Hepatocyte (in vitro differentiated cells): Measurements from ENCODE around the gene SNTB2.

Source experiments
- EZH2 ChIP-seq: fragments of 200-600 bp; sonication (generic); IDR thresholded peaks from 2 replicates; pipeline ENCODE4 v1.6.1; 2016; ENCODE audit warnings: antibody characterized with exemption, mild to moderate bottlenecking, borderline replicate concordance
- EZH2phosphoT487 ChIP-seq: fragments of 200-600 bp; sonication (generic); IDR thresholded peaks from one replicate; pipeline ENCODE4 v1.6.1; 2018; ENCODE audit warnings: antibody characterized with exemption, mild to moderate bottlenecking, low read depth, moderate library complexity; ENCODE audit not compliant: unreplicated experiment, severe bottlenecking
- TF ChIP-seq, protein P1 (sequence below): fragments of 200-600 bp; sonication (generic); IDR thresholded peaks from 2 replicates; pipeline ENCODE4 v1.5.1; 2016; ENCODE audit warnings: antibody characterized with exemption, mild to moderate bottlenecking; ENCODE audit not compliant: poor library complexity

DNA sequence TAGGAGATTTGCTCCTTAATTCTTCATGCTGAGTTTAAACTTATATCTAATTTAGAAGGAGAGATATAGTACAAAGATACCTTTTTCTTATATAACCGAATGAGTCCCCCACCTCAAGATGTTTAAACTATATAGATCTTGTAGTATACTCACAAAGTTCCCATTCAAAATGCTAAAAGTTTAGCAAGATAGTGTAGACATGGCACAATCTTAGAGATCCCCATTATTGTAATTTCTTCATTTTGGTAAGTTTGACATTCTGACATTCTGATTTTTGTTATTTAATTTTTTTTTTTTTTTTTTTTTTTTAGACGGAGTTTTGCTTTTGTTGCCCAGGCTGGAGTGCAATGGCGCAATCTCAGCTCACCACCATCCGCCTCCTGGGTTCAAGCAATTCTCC lies 22.8 kb downstream of the SNTB2 start:
- TF ChIP-seq, protein P1, sequence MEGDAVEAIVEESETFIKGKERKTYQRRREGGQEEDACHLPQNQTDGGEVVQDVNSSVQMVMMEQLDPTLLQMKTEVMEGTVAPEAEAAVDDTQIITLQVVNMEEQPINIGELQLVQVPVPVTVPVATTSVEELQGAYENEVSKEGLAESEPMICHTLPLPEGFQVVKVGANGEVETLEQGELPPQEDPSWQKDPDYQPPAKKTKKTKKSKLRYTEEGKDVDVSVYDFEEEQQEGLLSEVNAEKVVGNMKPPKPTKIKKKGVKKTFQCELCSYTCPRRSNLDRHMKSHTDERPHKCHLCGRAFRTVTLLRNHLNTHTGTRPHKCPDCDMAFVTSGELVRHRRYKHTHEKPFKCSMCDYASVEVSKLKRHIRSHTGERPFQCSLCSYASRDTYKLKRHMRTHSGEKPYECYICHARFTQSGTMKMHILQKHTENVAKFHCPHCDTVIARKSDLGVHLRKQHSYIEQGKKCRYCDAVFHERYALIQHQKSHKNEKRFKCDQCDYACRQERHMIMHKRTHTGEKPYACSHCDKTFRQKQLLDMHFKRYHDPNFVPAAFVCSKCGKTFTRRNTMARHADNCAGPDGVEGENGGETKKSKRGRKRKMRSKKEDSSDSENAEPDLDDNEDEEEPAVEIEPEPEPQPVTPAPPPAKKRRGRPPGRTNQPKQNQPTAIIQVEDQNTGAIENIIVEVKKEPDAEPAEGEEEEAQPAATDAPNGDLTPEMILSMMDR = no peak
- TF ChIP-seq EZH2 = no peak
- TF ChIP-seq EZH2phosphoT487 = no peak
